ELR (cell line): Measurements from ENCODE around the gene RAPH1.

Experiments used
- DNase-seq: peaks from one replicate; pipeline ENCODE4 v3.0.0-alpha.2; 2015; ENCODE audit warnings: low read depth

The RAPH1 gene

GRCh38 chr2:203535078-203535783, at the start of gene RAPH1:
Gene RAPH1 (minus strand): TSS chr2:203535301. CDS start chr2:203495353, 39,948 bp downstream.
- DNase-seq = peak; percentile 93

GRCh38 chr2:203584784-203585183, 49.7 kb upstream of the RAPH1 start:
- no peak for DNase-seq

- peak; percentile 91 for DNase-seq
These were observed 48.6 kb upstream of the RAPH1 start for GRCh38 chr2:203583701-203584100.

GRCh38 chr2:203583084-203583695, 48.1 kb upstream of the RAPH1 start:
- DNase-seq = peak; percentile 56

GRCh38 chr2:203582468-203582867, 47.4 kb upstream of the RAPH1 start:
- DNase-seq = no peak

- no peak for DNase-seq
These were observed 45.7 kb upstream of the RAPH1 start for GRCh38 chr2:203580844-203581243.

GRCh38 chr2:203579730-203580129, 44.6 kb upstream of the RAPH1 start:
- no peak for DNase-seq

GRCh38 chr2:203578759-203579643, 43.9 kb upstream of the RAPH1 start:
- peak; percentile 77 for DNase-seq

GRCh38 chr2:203574824-203575223, 39.7 kb upstream of the RAPH1 start:
- DNase-seq = no peak

GRCh38 chr2:203572316-203572715, 37.2 kb upstream of the RAPH1 start:
- DNase-seq = no peak

- DNase-seq = no peak
These were observed 34.7 kb upstream of the RAPH1 start for GRCh38 chr2:203569677-203570316.

- DNase-seq = no peak
These were observed 32.6 kb upstream of the RAPH1 start for GRCh38 chr2:203567691-203568090.

- no peak for DNase-seq
These were observed 31.1 kb upstream of the RAPH1 start for GRCh38 chr2:203566161-203566560.

GRCh38 chr2:203565076-203565475, 30.0 kb upstream of the RAPH1 start:
- no peak for DNase-seq

GRCh38 chr2:203562268-203562667, 27.2 kb upstream of the RAPH1 start:
- DNase-seq = no peak

- DNase-seq = peak; percentile 44
These were observed 24.5 kb upstream of the RAPH1 start for GRCh38 chr2:203559641-203560040.

- DNase-seq = no peak
These were observed 18.7 kb upstream of the RAPH1 start for GRCh38 chr2:203553784-203554183.

GRCh38 chr2:203551778-203552177, 16.7 kb upstream of the RAPH1 start:
- DNase-seq = no peak

- DNase-seq = no peak
These were observed 15.2 kb upstream of the RAPH1 start for GRCh38 chr2:203550266-203550665.

GRCh38 chr2:203549406-203549805, 14.3 kb upstream of the RAPH1 start:
- no peak for DNase-seq

GRCh38 chr2:203548887-203549286, 13.8 kb upstream of the RAPH1 start:
- DNase-seq = no peak

GRCh38 chr2:203547356-203547755, 12.3 kb upstream of the RAPH1 start:
- DNase-seq = no peak
